ENCODE results near the gene VASP. TPM values are rescaled to one million over a fixed set of nuclear protein-coding genes. Genes with fewer than 3 reads are reported as not detected.
A peak's percentile ranks its signal among the peaks of the same experiment; 100 is the strongest.

VASP gene
- polyA plus RNA-seq, 3 donors: 132 to 154 (median 144) TPM

DNA sequence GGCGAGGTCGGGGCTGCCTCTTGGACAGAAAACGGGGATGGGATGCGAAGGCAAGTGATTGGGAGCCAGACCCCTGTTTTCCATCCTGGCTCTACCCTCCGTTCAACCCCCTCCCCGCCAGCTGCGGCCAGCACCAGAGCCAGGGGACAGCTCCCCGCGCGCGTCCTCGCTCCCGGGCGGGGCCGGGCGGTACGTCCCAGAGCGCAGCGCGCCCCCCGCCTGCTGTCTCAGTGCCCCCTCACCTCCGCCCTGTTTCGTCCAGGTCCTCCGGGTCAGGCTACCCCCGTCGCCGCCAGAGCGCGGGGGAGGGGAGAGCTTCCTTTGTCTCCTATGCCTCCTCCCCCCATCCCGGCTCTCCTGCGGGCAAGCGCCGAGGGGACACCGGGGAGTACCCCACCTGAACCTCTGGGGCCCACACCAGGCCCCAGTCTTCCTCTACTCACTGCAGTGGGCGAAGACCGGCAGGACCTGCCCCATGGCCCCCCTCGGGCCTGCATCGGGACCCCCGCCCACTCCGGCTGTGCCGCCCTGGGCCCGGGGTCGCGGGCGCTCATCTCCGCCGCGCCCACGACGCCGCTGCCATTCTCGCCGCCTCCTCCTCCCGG, 10.8 kb upstream of the VASP start:
- H3K4me1 Mint-ChIP-seq: peaks cover 53% of the 10 kb centered on the region

DNA sequence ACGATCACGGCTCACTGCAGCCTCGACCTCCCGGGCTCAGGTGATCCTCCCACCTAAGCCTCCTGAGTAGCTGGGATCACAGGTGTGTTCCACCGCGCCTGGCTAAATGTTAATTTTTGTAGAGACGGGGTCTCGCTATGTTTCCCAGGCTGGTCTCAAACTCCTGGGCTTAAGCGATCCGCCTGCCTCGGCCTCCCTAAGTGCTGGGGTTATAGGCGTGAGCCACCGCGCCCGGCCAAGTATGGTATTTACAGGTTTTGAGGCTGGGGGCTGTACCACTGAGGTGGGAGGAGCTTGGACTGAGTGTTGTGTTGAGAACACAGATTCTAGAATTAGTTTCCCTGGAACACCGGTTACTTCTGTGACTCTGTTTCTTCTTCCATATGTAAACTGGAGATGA, 9.5 kb upstream of the VASP start:
- Histone ChIP-seq H2AFZ (ENCODE audit: insufficient read depth, low read depth, low read length, poor library complexity, severe bottlenecking) (no peak overlapping the region), H3K9ac (ENCODE audit: insufficient read depth, low read length, poor library complexity, severe bottlenecking) (no peak overlapping the region), H3K27me3 (ENCODE audit: control insufficient read depth in 2 of 2, insufficient read depth in 2 of 2, low read length in 2 of 2) (peaks cover 15 to 46% of the 10 kb centered on the region in 2 donors), H3K36me3 (replicated peaks in 1 of 2; ENCODE audit: control insufficient read depth in 1 of 2, insufficient read depth in 2 of 2, low read length in 2 of 2) (no peaks in the 10 kb centered on the region), H3K4me2 (replicated peaks; ENCODE audit: extremely low read depth, low read length, poor library complexity, severe bottlenecking) (no peak overlapping the region), H3K9me3 (replicated peaks in 1 of 2; ENCODE audit: control insufficient read depth in 1 of 2, insufficient read depth in 1 of 2, low read length in 2 of 2) (peaks cover 6 to 8% of the 10 kb centered on the region in 2 donors), H3K79me2 (ENCODE audit: insufficient read depth, low read length) (no peaks in the 10 kb centered on the region), H3K27ac (ENCODE audit: low read depth in 1 of 2, low read length in 2 of 2) (no peak overlapping the region), H3K4me1 (ENCODE audit: control insufficient read depth in 1 of 2, insufficient read depth in 2 of 2, low read length in 2 of 2) (peaks cover 65 to 76% of the 10 kb centered on the region in 2 donors), H4K20me1 (ENCODE audit: insufficient read depth, low read length) (peaks cover 10% of the 10 kb centered on the region), H3K4me3 (replicated peaks in 1 of 3; ENCODE audit: low read depth in 2 of 3, low read length in 3 of 3) (peak overlapping the region in 1 of 3 experiments; percentile 61)
- H3K27ac Mint-ChIP-seq: peak overlapping the region in 1 of 7 donors; percentile 26
- H3K4me1 Mint-ChIP-seq: peaks cover 61% of the 10 kb centered on the region
- peaks cover 14 to 15% of the 10 kb centered on the region in 2 donors for H3K36me3 Mint-ChIP-seq
- intact Hi-C loops (cut with micrococcal nuclease): loop anchor here in 1 of 2 donors (10.0 kb wide), 1 partner anchor 187 kb away; no protein-coding TSS in a partner anchor
- DNase-seq: no peak
- peak overlapping the region; percentile 48 to 94 for H3K4me3 Mint-ChIP-seq
- 34% methylated on average over 16 of the region's 16 CpGs for WGBS (ENCODE audit: insufficient coverage)
- H3K9me3 Mint-ChIP-seq: peaks cover 5 to 16% (median 11%) of the 10 kb centered on the region in 7 donors
- H3K27me3 Mint-ChIP-seq (ENCODE audit: low read depth in 3 of 3): peaks cover 36 to 72% (median 59%) of the 10 kb centered on the region in 3 donors
- TF ChIP-seq, protein P1, sequence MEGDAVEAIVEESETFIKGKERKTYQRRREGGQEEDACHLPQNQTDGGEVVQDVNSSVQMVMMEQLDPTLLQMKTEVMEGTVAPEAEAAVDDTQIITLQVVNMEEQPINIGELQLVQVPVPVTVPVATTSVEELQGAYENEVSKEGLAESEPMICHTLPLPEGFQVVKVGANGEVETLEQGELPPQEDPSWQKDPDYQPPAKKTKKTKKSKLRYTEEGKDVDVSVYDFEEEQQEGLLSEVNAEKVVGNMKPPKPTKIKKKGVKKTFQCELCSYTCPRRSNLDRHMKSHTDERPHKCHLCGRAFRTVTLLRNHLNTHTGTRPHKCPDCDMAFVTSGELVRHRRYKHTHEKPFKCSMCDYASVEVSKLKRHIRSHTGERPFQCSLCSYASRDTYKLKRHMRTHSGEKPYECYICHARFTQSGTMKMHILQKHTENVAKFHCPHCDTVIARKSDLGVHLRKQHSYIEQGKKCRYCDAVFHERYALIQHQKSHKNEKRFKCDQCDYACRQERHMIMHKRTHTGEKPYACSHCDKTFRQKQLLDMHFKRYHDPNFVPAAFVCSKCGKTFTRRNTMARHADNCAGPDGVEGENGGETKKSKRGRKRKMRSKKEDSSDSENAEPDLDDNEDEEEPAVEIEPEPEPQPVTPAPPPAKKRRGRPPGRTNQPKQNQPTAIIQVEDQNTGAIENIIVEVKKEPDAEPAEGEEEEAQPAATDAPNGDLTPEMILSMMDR (IDR thresholded peaks at IDR 0.05): no peak

More for the DNA sequence above, 10.8 kb upstream of the VASP start:
- WGBS (ENCODE audit: insufficient coverage): under 1% methylated on average over 41 of the region's 54 CpGs
- Histone ChIP-seq H3K27ac (ENCODE audit: low read depth in 1 of 2, low read length in 2 of 2) (no peak overlapping the region), H3K79me2 (ENCODE audit: insufficient read depth, low read length) (no peaks in the 10 kb centered on the region), H3K9me3 (replicated peaks in 1 of 2; ENCODE audit: control insufficient read depth in 1 of 2, insufficient read depth in 1 of 2, low read length in 2 of 2) (peaks cover 6 to 8% of the 10 kb centered on the region in 2 donors), H2AFZ (ENCODE audit: insufficient read depth, low read depth, low read length, poor library complexity, severe bottlenecking) (peak overlapping the region; percentile 52), H3K4me3 (replicated peaks in 1 of 3; ENCODE audit: low read depth in 2 of 3, low read length in 3 of 3) (peak overlapping the region; percentile 44 to 79 (median 47)), H3K4me1 (ENCODE audit: control insufficient read depth in 1 of 2, insufficient read depth in 2 of 2, low read length in 2 of 2) (peaks cover 56 to 70% of the 10 kb centered on the region in 2 donors), H3K36me3 (replicated peaks in 1 of 2; ENCODE audit: control insufficient read depth in 1 of 2, insufficient read depth in 2 of 2, low read length in 2 of 2) (no peaks in the 10 kb centered on the region), H4K20me1 (ENCODE audit: insufficient read depth, low read length) (peaks cover 10% of the 10 kb centered on the region), H3K4me2 (replicated peaks; ENCODE audit: extremely low read depth, low read length, poor library complexity, severe bottlenecking) (peak overlapping the region; percentile 95), H3K27me3 (ENCODE audit: control insufficient read depth in 2 of 2, insufficient read depth in 2 of 2, low read length in 2 of 2) (peaks cover 15 to 46% of the 10 kb centered on the region in 2 donors), H3K9ac (ENCODE audit: insufficient read depth, low read length, poor library complexity, severe bottlenecking) (no peak overlapping the region)
- Mint-ChIP-seq H3K9me3 (peaks cover 5 to 15% (median 11%) of the 10 kb centered on the region in 7 donors), H3K27me3 (ENCODE audit: low read depth in 3 of 3) (peaks cover 40 to 78% (median 59%) of the 10 kb centered on the region in 3 donors), H3K4me3 (peak overlapping the region; percentile 71 to 76), H3K27ac (no peak overlapping the region), H3K36me3 (peaks cover 14 to 17% of the 10 kb centered on the region in 2 donors)
- peak in 1 of 3 donors; percentile 25 for DNase-seq
- intact Hi-C loops (cut with micrococcal nuclease): loop anchor here in 1 of 2 donors (10.0 kb wide), 1 partner anchor 188 kb away; no protein-coding TSS in a partner anchor
- TF ChIP-seq, protein P1 (IDR thresholded peaks at IDR 0.05): no peak
